ENCODE data around the gene RIC3. TPM values are rescaled to one million over a fixed set of nuclear protein-coding genes. Genes with fewer than 3 reads are reported as not detected.

The RIC3 gene
- total RNA-seq, 1 experiment from 2014 or later = 23.7 TPM

DNA sequence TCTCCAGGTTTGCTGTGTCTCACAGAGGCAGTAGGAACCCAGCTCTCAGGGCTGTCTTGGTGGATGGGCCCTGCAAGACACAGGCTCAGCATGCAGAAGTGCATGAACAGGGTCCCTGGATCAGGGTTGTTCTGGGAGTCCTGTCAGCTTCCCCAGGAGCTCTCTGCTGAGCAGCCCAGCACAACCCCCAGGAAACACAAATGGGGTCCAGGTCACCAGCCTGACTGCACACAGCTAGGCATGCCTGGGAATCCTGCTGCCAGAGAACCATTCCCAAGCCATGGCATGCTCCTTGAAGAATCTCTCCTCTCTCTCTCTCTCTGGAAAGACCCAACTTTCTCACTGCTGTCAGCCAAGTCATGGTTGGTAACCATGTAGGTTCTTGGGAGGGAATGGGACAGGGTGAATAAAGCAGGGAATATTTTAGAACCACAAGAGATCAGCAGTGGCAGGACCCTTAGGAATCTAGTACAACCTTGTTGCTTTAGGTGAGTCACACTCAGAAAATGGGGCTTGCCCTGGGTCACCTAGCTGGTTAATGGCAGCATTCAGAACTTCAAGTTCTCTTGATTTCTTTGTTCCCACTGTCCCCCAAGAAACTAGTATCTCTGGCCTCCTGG, 66.4 kb downstream of the RIC3 start:
- H3K27ac Mint-ChIP-seq = no peak overlapping the region; a peak in 1 of 7 replicates
- H3K79me1 ChIP-seq (ENCODE audit: insufficient read depth, low read depth, low read length, poor library complexity, severe bottlenecking) = no peaks in the 10 kb centered on the region
- no peak overlapping the region for H3K4me2 ChIP-seq (ENCODE audit: insufficient read depth, insufficient read length, low read length)
- H2BK15ac ChIP-seq (ENCODE audit: low read depth, low read length) = no peak overlapping the region
- H2AFZ ChIP-seq (ENCODE audit: low read length) = no peak overlapping the region
- no peak overlapping the region for H3K14ac ChIP-seq (ENCODE audit: insufficient read depth, low read length)
- no peak overlapping the region for H3K27ac ChIP-seq (ENCODE audit: insufficient read length, low read depth, low read length)
- no peak overlapping the region for H3K23ac ChIP-seq (ENCODE audit: insufficient read length, low read depth, low read length)
- no peaks in the 10 kb centered on the region for H3K4me1 ChIP-seq (ENCODE audit: insufficient read depth, low read length)
- no peak overlapping the region for H4K5ac ChIP-seq (ENCODE audit: insufficient read length, low read depth, low read length)
- no peak overlapping the region for H2BK5ac ChIP-seq (ENCODE audit: insufficient read length, low read length)
- no peaks in the 10 kb centered on the region for H4K20me1 ChIP-seq (ENCODE audit: control insufficient read depth, insufficient read depth, insufficient read length)
- no peaks in the 10 kb centered on the region for H3K23me2 ChIP-seq (ENCODE audit: insufficient read length, low read depth, low read length, poor library complexity, severe bottlenecking)
- H3K9me3 ChIP-seq (ENCODE audit: control insufficient read depth, low read depth, low read length) = no peaks in the 10 kb centered on the region
- peaks cover 12 to 57% (median 24%) of the 10 kb centered on the region in 3 experiments; a peak in 5 of 7 replicates for H3K36me3 Mint-ChIP-seq (ENCODE audit: insufficient read depth in 1 of 3, low read depth in 3 of 3)
- H2AK5ac ChIP-seq (ENCODE audit: insufficient read length, low read length) = no peak overlapping the region
- H2BK20ac ChIP-seq (ENCODE audit: low read depth, low read length, poor library complexity, severe bottlenecking) = no peak overlapping the region
- H3K79me2 ChIP-seq (ENCODE audit: insufficient read depth, low read length) = no peaks in the 10 kb centered on the region
- no peaks in the 10 kb centered on the region for H3K4me1 Mint-ChIP-seq
- no peak for DNase-seq
- no peak overlapping the region for H3K4ac ChIP-seq (ENCODE audit: low read depth, low read length)
- TF ChIP-seq, protein P1, sequence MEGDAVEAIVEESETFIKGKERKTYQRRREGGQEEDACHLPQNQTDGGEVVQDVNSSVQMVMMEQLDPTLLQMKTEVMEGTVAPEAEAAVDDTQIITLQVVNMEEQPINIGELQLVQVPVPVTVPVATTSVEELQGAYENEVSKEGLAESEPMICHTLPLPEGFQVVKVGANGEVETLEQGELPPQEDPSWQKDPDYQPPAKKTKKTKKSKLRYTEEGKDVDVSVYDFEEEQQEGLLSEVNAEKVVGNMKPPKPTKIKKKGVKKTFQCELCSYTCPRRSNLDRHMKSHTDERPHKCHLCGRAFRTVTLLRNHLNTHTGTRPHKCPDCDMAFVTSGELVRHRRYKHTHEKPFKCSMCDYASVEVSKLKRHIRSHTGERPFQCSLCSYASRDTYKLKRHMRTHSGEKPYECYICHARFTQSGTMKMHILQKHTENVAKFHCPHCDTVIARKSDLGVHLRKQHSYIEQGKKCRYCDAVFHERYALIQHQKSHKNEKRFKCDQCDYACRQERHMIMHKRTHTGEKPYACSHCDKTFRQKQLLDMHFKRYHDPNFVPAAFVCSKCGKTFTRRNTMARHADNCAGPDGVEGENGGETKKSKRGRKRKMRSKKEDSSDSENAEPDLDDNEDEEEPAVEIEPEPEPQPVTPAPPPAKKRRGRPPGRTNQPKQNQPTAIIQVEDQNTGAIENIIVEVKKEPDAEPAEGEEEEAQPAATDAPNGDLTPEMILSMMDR (conservative IDR thresholded peaks at IDR 0.05) = no peak
- H3K27me3 ChIP-seq (ENCODE audit: insufficient read depth, low read length) = no peaks in the 10 kb centered on the region
- H3K4me3 Mint-ChIP-seq = no peak overlapping the region
- H3K9ac ChIP-seq (ENCODE audit: extremely low read depth, insufficient read length, low read length) = no peak overlapping the region
- no peak overlapping the region for H2BK12ac ChIP-seq (ENCODE audit: insufficient read length, low read depth, low read length)
- no peak overlapping the region for H3T11ph ChIP-seq (ENCODE audit: low read length)
- no peaks in the 10 kb centered on the region for H3K27me3 Mint-ChIP-seq (ENCODE audit: low read depth)
- H3K18ac ChIP-seq (ENCODE audit: insufficient read length, low read depth, low read length) = no peak overlapping the region
- H2BK120ac ChIP-seq (ENCODE audit: low read depth, low read length, poor library complexity, severe bottlenecking) = no peak overlapping the region
- no peak overlapping the region for H4K8ac ChIP-seq (replicated peaks; ENCODE audit: insufficient read length, low read depth, low read length)
- H3K9me3 Mint-ChIP-seq = no peaks in the 10 kb centered on the region
- no peak overlapping the region for H3K56ac ChIP-seq (ENCODE audit: insufficient read length, low read depth, low read length)
- no peak overlapping the region for H4K91ac ChIP-seq (ENCODE audit: insufficient read length, low read depth, low read length)

Data from H9 (cell line).